Measurements from ENCODE around the gene GDF10.

GDF10 gene

DNA sequence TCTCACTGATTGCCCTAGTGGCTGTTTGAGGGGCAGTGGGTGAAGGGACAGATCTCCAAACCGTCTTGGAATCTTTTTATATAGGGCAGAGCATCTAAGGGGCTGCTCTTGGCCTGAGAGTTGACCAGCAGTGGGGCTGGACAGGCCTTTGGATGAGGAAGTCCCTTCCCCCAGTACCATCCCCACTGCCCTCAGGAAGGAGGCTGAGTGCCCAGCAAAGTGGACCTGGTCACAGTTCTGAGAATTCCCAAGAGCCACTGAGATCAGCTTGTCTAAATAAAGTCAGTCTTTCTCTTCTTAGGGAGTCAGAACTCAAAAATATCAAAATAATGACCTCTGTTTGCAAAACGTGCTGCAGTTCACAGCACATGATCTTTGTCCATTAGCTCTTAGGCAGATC lies 5.6 kb downstream of the GDF10 start:
- no peak overlapping the region for H3K27ac ChIP-seq (ENCODE audit: low read length)
- H3F3A ChIP-seq (ENCODE audit: insufficient read depth, low read length) = no peaks in the 10 kb centered on the region
- H3K36me3 ChIP-seq (replicated peaks; ENCODE audit: insufficient read depth, low read length) = no peaks in the 10 kb centered on the region
- no peaks in the 10 kb centered on the region for H3K4me1 ChIP-seq (ENCODE audit: low read length)
- no peaks in the 10 kb centered on the region for H3K79me2 ChIP-seq (ENCODE audit: low read length)
- no peak for DNase-seq
- TF ChIP-seq, protein P1, sequence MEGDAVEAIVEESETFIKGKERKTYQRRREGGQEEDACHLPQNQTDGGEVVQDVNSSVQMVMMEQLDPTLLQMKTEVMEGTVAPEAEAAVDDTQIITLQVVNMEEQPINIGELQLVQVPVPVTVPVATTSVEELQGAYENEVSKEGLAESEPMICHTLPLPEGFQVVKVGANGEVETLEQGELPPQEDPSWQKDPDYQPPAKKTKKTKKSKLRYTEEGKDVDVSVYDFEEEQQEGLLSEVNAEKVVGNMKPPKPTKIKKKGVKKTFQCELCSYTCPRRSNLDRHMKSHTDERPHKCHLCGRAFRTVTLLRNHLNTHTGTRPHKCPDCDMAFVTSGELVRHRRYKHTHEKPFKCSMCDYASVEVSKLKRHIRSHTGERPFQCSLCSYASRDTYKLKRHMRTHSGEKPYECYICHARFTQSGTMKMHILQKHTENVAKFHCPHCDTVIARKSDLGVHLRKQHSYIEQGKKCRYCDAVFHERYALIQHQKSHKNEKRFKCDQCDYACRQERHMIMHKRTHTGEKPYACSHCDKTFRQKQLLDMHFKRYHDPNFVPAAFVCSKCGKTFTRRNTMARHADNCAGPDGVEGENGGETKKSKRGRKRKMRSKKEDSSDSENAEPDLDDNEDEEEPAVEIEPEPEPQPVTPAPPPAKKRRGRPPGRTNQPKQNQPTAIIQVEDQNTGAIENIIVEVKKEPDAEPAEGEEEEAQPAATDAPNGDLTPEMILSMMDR (IDR thresholded peaks at IDR 0.05; ENCODE audit: low read length) = no peak
- TF ChIP-seq EZH2 (optimal IDR thresholded peaks at IDR 0.05; ENCODE audit: low read depth, low read length) = no peak
- TF ChIP-seq EZH2phosphoT487 (IDR thresholded peaks at IDR 0.05; ENCODE audit: low read length) = no peak
- no peaks in the 10 kb centered on the region for H4K20me1 ChIP-seq (ENCODE audit: insufficient read depth, low read length)
- no peak overlapping the region for H3K4me2 ChIP-seq (ENCODE audit: low read depth, low read length)
- no peaks in the 10 kb centered on the region for H3K9me2 ChIP-seq (replicated peaks; ENCODE audit: insufficient read depth, low read length)
- H3K9me3 ChIP-seq (replicated peaks; ENCODE audit: insufficient read depth, low read length) = no peaks in the 10 kb centered on the region
- H2AFZ ChIP-seq (ENCODE audit: low read length) = no peak overlapping the region
- H3K27me3 ChIP-seq (replicated peaks; ENCODE audit: insufficient read depth, low read length) = peaks cover 30% of the 10 kb centered on the region
- no peak overlapping the region for H3K4me3 ChIP-seq (ENCODE audit: low read length)
- H3K9ac ChIP-seq (ENCODE audit: low read length) = no peak overlapping the region

- Histone ChIP-seq H4K20me1 (ENCODE audit: insufficient read depth, low read length) (no peaks in the 10 kb centered on the region), H3K36me3 (replicated peaks; ENCODE audit: insufficient read depth, low read length) (no peaks in the 10 kb centered on the region), H3K4me2 (ENCODE audit: low read depth, low read length) (no peak overlapping the region), H3K27ac (ENCODE audit: low read length) (no peak overlapping the region), H3K4me3 (ENCODE audit: low read length) (no peak overlapping the region), H3K9me3 (replicated peaks; ENCODE audit: insufficient read depth, low read length) (no peaks in the 10 kb centered on the region), H3K9ac (ENCODE audit: low read length) (no peak overlapping the region), H3K27me3 (replicated peaks; ENCODE audit: insufficient read depth, low read length) (peaks cover 40% of the 10 kb centered on the region), H2AFZ (ENCODE audit: low read length) (no peak overlapping the region), H3K9me2 (replicated peaks; ENCODE audit: insufficient read depth, low read length) (no peaks in the 10 kb centered on the region), H3K4me1 (ENCODE audit: low read length) (no peaks in the 10 kb centered on the region), H3F3A (ENCODE audit: insufficient read depth, low read length) (no peaks in the 10 kb centered on the region), H3K79me2 (ENCODE audit: low read length) (no peaks in the 10 kb centered on the region)
- no peak for DNase-seq
- no peak for TF ChIP-seq EZH2 (optimal IDR thresholded peaks at IDR 0.05; ENCODE audit: low read depth, low read length)
- TF ChIP-seq EZH2phosphoT487 (IDR thresholded peaks at IDR 0.05; ENCODE audit: low read length) = no peak
- TF ChIP-seq, protein P1 (IDR thresholded peaks at IDR 0.05; ENCODE audit: low read length) = no peak
These were observed 6.6 kb downstream of the GDF10 start for GRCh38 chr10:47306387-47307210.

DNA sequence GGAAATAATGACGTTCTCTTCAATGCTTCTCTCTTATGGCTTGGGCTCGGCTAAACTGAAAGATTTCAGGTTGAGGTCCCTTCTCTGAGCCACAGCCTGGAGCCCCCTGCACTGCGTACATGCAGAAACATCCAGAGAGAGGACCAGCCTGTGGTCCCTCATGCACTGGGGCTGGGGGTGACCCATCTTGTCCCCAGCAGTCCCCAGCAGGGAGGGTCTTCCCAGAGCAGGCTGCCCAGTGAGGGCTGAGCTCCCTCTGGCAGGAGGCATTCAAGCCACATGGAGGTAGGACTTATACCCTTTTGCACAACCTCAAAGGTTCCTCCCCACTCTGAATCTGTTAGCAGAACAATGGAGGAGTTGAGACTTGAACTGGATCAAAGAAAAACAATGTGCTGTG lies 7.4 kb downstream of the GDF10 start:
- H3K9me3 ChIP-seq (replicated peaks; ENCODE audit: insufficient read depth, low read length) = no peaks in the 10 kb centered on the region
- no peak overlapping the region for H3K4me2 ChIP-seq (ENCODE audit: low read depth, low read length)
- no peaks in the 10 kb centered on the region for H3K9me2 ChIP-seq (replicated peaks; ENCODE audit: insufficient read depth, low read length)
- H3K27me3 ChIP-seq (replicated peaks; ENCODE audit: insufficient read depth, low read length) = peaks cover 43% of the 10 kb centered on the region
- no peaks in the 10 kb centered on the region for H3F3A ChIP-seq (ENCODE audit: insufficient read depth, low read length)
- no peak overlapping the region for H3K27ac ChIP-seq (ENCODE audit: low read length)
- TF ChIP-seq EZH2 (optimal IDR thresholded peaks at IDR 0.05; ENCODE audit: low read depth, low read length) (no peak), EZH2phosphoT487 (IDR thresholded peaks at IDR 0.05; ENCODE audit: low read length) (no peak)
- TF ChIP-seq, protein P1 (IDR thresholded peaks at IDR 0.05; ENCODE audit: low read length) = no peak
- no peak for DNase-seq
- no peaks in the 10 kb centered on the region for H4K20me1 ChIP-seq (ENCODE audit: insufficient read depth, low read length)
- no peaks in the 10 kb centered on the region for H3K36me3 ChIP-seq (replicated peaks; ENCODE audit: insufficient read depth, low read length)
- no peak overlapping the region for H2AFZ ChIP-seq (ENCODE audit: low read length)
- no peak overlapping the region for H3K9ac ChIP-seq (ENCODE audit: low read length)
- H3K79me2 ChIP-seq (ENCODE audit: low read length) = no peaks in the 10 kb centered on the region
- no peaks in the 10 kb centered on the region for H3K4me1 ChIP-seq (ENCODE audit: low read length)
- H3K4me3 ChIP-seq (ENCODE audit: low read length) = no peak overlapping the region
